HPDE6-E6E7 (cell line): ENCODE data around the gene CELF2.
"Not testable (repeated sequence)": the region's sequence is repeated elsewhere in the genome, so short reads cannot be mapped to it uniquely, and the experiment has no call there.

ENCODE experiments used
- DNase-seq: peaks from one replicate; pipeline ENCODE4 v3.0.0; 2011; ENCODE audit warnings: missing footprints; ENCODE audit errors: extremely low spot score

Gene CELF2

GRCh38 chr10:11096422-11096821, 78.8 kb downstream of the CELF2 start:
- no peak for DNase-seq

- no peak for DNase-seq
Observed at GRCh38 chr10:11097686-11098085, 80.0 kb downstream of the CELF2 start.

GRCh38 chr10:11098666-11099065, 81.0 kb downstream of the CELF2 start:
- DNase-seq, result no peak

- DNase-seq, result no peak
Observed at GRCh38 chr10:11104772-11105675, 87.4 kb downstream of the CELF2 start.

- DNase-seq, result no peak
Observed at GRCh38 chr10:11105676-11106004, 88.0 kb downstream of the CELF2 start.

GRCh38 chr10:11106621-11107374, 89.1 kb downstream of the CELF2 start:
- no peak for DNase-seq

- no peak for DNase-seq
Observed at GRCh38 chr10:11107948-11108347, 90.3 kb downstream of the CELF2 start.

GRCh38 chr10:11108356-11108755, 90.7 kb downstream of the CELF2 start:
- no peak for DNase-seq

- no peak for DNase-seq
Observed at GRCh38 chr10:11109590-11109989, 91.9 kb downstream of the CELF2 start.

- no peak for DNase-seq
Observed at GRCh38 chr10:11110539-11110938, 92.9 kb downstream of the CELF2 start.

GRCh38 chr10:11111490-11111889, 93.8 kb downstream of the CELF2 start:
- DNase-seq, result no peak

- DNase-seq, result no peak
Observed at GRCh38 chr10:11112718-11113117, 95.0 kb downstream of the CELF2 start.

GRCh38 chr10:11113156-11113555, 95.5 kb downstream of the CELF2 start:
- DNase-seq, result no peak

GRCh38 chr10:11114269-11114668, 96.6 kb downstream of the CELF2 start:
- no peak for DNase-seq

- DNase-seq, result no peak
Observed at GRCh38 chr10:11115337-11115736, 97.7 kb downstream of the CELF2 start.

GRCh38 chr10:11116361-11116760, 98.7 kb downstream of the CELF2 start:
- DNase-seq, result no peak

GRCh38 chr10:11116817-11117216, 99.1 kb downstream of the CELF2 start:
- no peak for DNase-seq

- DNase-seq, result no peak
Observed at GRCh38 chr10:11118686-11119085, 101.0 kb downstream of the CELF2 start.

- DNase-seq, result no peak
Observed at GRCh38 chr10:11119843-11120242, 102.2 kb downstream of the CELF2 start.

- DNase-seq, result no peak
Observed at GRCh38 chr10:11120711-11121110, 103.0 kb downstream of the CELF2 start.

GRCh38 chr10:11123892-11124291, 106.2 kb downstream of the CELF2 start:
- not testable (repeated sequence) for DNase-seq

- no peak for DNase-seq
Observed at GRCh38 chr10:11125004-11125403, 107.3 kb downstream of the CELF2 start.

GRCh38 chr10:11127017-11127416, 109.3 kb downstream of the CELF2 start:
- not testable (repeated sequence) for DNase-seq
